ENCODE measurements around the gene CARS1. TPM values are rescaled to one million over a fixed set of nuclear protein-coding genes. Genes with fewer than 3 reads are reported as not detected.
A peak's percentile ranks its signal among the peaks of the same experiment; 100 is the strongest.

The CARS1 gene
- total and polyA plus RNA-seq, 2 of the 8 experiments (the other 6 are each of a cell fraction or from before 2014, with no cell fraction given) = 44.1 to 100 TPM

- H2AFZ ChIP-seq (ENCODE audit: low read length) = no peak overlapping the region
- no peak overlapping the region for H2BK120ac ChIP-seq (replicated peaks; ENCODE audit: low read depth, low read length)
- ChIA-PET CTCF (ENCODE audit: partially characterized antibody) (interaction anchor here (0.9 to 13.7 kb wide), 9 partner anchors 9 to 247 kb away, joined by 3 to 434 read pairs (median 3); no protein-coding TSS in a partner anchor), POLR2A (ENCODE audit: partially characterized antibody) (interaction anchor here (1.3 to 1.4 kb wide), 2 partner anchors 57 to 60 kb away, joined by 3 read pairs; no protein-coding TSS in a partner anchor)
- H3K9ac ChIP-seq (replicated peaks in 1 of 4; ENCODE audit: extremely low read depth in 1 of 4, low read depth in 3 of 4, low read length in 3 of 4) = no peak overlapping the region
- no peak overlapping the region for H3K23ac ChIP-seq (ENCODE audit: insufficient read length)
- H3K23me2 ChIP-seq (ENCODE audit: low read depth, low read length) = no peaks in the 10 kb centered on the region
- 87% methylated on average over 19 of the region's 21 CpGs; no CpG with 5 or more reads in 1 of the 2 experiments for WGBS, 2 experiments (ENCODE audit: extremely low coverage in 1 of 2, insufficient coverage in 1 of 2, insufficient read length in 1 of 2, insufficient replicate concordance in 2 of 2, low coverage in 1 of 2, low lambda C conversion rate in 2 of 2, missing lambda C conversion rate in 1 of 2)
- peaks cover 0 to 2% of the 10 kb centered on the region in 2 experiments for H4K20me1 ChIP-seq (replicated peaks in 1 of 2; ENCODE audit: control insufficient read depth in 1 of 2, insufficient read depth in 2 of 2, low read length in 2 of 2)
- H3K4me1 ChIP-seq (replicated peaks in 1 of 4; ENCODE audit: control insufficient read depth in 3 of 4, insufficient read depth in 4 of 4, low read length in 3 of 4) = peaks cover 0 to 20% (median 6%) of the 10 kb centered on the region in 4 experiments; a peak in 5 of 7 replicates
- no peak overlapping the region for H2BK20ac ChIP-seq (ENCODE audit: low read length)
- H3K79me1 ChIP-seq (ENCODE audit: low read depth, low read length) = no peaks in the 10 kb centered on the region
- H2BK12ac ChIP-seq (ENCODE audit: low read depth, low read length) = peak overlapping the region; percentile 39; the same call in 1 of the 2 replicates
- H4K91ac ChIP-seq (replicated peaks; ENCODE audit: insufficient read length, low read length) = no peak overlapping the region
- FAIRE-seq (no peak), DNase-seq (ENCODE audit: low read depth in 1 of 2, low spot score in 2 of 2) (peak in 1 of 2 experiments; percentile 38)
- no peak overlapping the region for H3K4me3 ChIP-seq (ENCODE audit: extremely low read depth in 1 of 4, insufficient read depth in 2 of 4, low read depth in 3 of 4, low read length in 4 of 4)
- H2AK5ac ChIP-seq (ENCODE audit: low read depth, low read length) = no peak overlapping the region
- no peak overlapping the region for H3K4ac ChIP-seq (replicated peaks; ENCODE audit: insufficient read length, low read depth, low read length)
- H3K27me3 ChIP-seq (replicated peaks in 1 of 4; ENCODE audit: control insufficient read depth in 3 of 4, extremely low read depth in 1 of 4, insufficient read depth in 3 of 4, low read length in 3 of 4) = no peaks in the 10 kb centered on the region
- H3K9me3 ChIP-seq (ENCODE audit: insufficient read depth in 2 of 2, low read depth in 1 of 2, low read length in 1 of 2) = no peaks in the 10 kb centered on the region
- no peaks in the 10 kb centered on the region for H3K36me3 ChIP-seq (ENCODE audit: control insufficient read depth in 2 of 4, insufficient read depth in 4 of 4, low read length in 3 of 4)
- no peak overlapping the region for H3K4me2 ChIP-seq (ENCODE audit: insufficient read depth in 1 of 2, low read depth in 2 of 2, low read length in 2 of 2)
- no peak overlapping the region for H3K14ac ChIP-seq (ENCODE audit: insufficient read length)
- H4K8ac ChIP-seq (ENCODE audit: extremely low read depth, insufficient read depth, low read length) = no peak overlapping the region
- H3K27ac ChIP-seq (ENCODE audit: low read depth, low read length) = no peak overlapping the region
- no peak overlapping the region for H2BK5ac ChIP-seq (ENCODE audit: low read depth, low read length)
- no peak overlapping the region for H3K56ac ChIP-seq (replicated peaks; ENCODE audit: insufficient read length, low read depth, low read length)
- no peak for TF ChIP-seq CREB1 (IDR thresholded peaks at IDR 0.05)
- no peak for TF ChIP-seq NRF1 (IDR thresholded peaks at IDR 0.05; ENCODE audit: low read depth, low read length)
- no peak for TF ChIP-seq SIN3A (conservative IDR thresholded peaks at IDR 0.05 in 1 of 2, IDR thresholded peaks at IDR 0.05 in 1 of 2; ENCODE audit: low read depth in 1 of 2, low read length in 2 of 2)
- no peak for TF ChIP-seq SUZ12 (IDR thresholded peaks at IDR 0.05; ENCODE audit: low read length)
- TF ChIP-seq TEAD4 (IDR thresholded peaks at IDR 0.05; ENCODE audit: low read depth, low read length) = no peak
- no peak for TF ChIP-seq CBX5 (IDR thresholded peaks at IDR 0.05; ENCODE audit: low read depth, low read length)
- TF ChIP-seq CTBP2 (IDR thresholded peaks at IDR 0.05; ENCODE audit: borderline replicate concordance, insufficient read depth, insufficient read length, low read length) = no peak
- TF ChIP-seq TBP (IDR thresholded peaks at IDR 0.05; ENCODE audit: low read depth, low read length) = no peak
- no peak for TF ChIP-seq KDM5A (IDR thresholded peaks at IDR 0.05; ENCODE audit: low read length)
- no peak for TF ChIP-seq JUND (IDR thresholded peaks at IDR 0.05; ENCODE audit: low read length)
- TF ChIP-seq POLR2A (IDR thresholded peaks at IDR 0.05; ENCODE audit: control extremely low read depth in 1 of 2, low read depth in 2 of 2, low read length in 2 of 2) = no peak
- H4K5ac ChIP-seq (ENCODE audit: insufficient read length, low read depth, low read length) = no peak overlapping the region
- no peak overlapping the region for H3K18ac ChIP-seq (ENCODE audit: extremely low read depth, low read length)
- no peaks in the 10 kb centered on the region for H3K79me2 ChIP-seq (ENCODE audit: control insufficient read depth in 1 of 2, insufficient read depth in 2 of 2, low read length in 2 of 2)
- H2BK15ac ChIP-seq (ENCODE audit: low read length) = no peak overlapping the region
Measured at GRCh38 chr11:3094223-3094824, 37.1 kb upstream of the CARS1 start.
